Ramos (cell line): ENCODE measurements around the gene C19orf67.
"Not testable (repeated sequence)": the region's sequence is repeated elsewhere in the genome, so short reads cannot be mapped to it uniquely, and the experiment has no call there.

ENCODE experiments used
- in situ Hi-C: fragments of 300-500 bp; cut with MboI; formaldehyde crosslinking; loops from one replicate; pipeline ENCODE4 v1.14.3; 2022; ENCODE audit warnings: low sequenced_read_pairs; ENCODE audit not compliant: unreplicated experiment

Gene C19orf67

DNA sequence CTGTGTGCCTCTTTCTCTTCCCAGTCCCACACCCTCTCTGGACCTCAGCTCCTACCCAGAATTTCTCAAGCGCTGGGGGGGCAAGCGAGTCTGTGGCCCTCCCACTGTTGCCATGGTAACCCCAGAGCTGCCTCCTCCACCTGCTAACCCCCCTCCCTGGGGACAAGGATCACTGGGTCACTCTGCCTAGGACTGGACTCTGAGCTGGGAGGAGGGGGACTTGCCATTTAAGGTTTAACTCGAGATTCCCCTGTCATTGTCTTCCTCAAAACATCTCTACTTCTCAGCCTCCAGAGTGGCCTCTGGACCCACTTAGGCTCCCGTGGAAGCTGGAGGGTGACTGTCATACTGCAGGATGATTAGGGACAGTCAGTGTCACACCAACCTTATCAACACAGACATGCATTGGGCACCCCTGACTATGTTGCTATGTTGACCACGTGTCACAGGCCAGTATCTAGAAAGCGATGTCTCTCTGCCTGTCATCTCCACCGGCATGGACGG lies 25.9 kb downstream of the C19orf67 start:
- in situ Hi-C loops: loop anchor here (25.0 kb wide), 1 partner anchor 447 kb away; no protein-coding TSS in a partner anchor

GRCh38 chr19:14059093-14059480 lies 26.5 kb downstream of the C19orf67 start:
- in situ Hi-C loops: loop anchor here (25.0 kb wide), 1 partner anchor 447 kb away; no protein-coding TSS in a partner anchor

- in situ Hi-C loops: loop anchor here (25.0 kb wide), 1 partner anchor 446 kb away; no protein-coding TSS in a partner anchor
Observed at GRCh38 chr19:14058182-14059092, 27.1 kb downstream of the C19orf67 start.

DNA sequence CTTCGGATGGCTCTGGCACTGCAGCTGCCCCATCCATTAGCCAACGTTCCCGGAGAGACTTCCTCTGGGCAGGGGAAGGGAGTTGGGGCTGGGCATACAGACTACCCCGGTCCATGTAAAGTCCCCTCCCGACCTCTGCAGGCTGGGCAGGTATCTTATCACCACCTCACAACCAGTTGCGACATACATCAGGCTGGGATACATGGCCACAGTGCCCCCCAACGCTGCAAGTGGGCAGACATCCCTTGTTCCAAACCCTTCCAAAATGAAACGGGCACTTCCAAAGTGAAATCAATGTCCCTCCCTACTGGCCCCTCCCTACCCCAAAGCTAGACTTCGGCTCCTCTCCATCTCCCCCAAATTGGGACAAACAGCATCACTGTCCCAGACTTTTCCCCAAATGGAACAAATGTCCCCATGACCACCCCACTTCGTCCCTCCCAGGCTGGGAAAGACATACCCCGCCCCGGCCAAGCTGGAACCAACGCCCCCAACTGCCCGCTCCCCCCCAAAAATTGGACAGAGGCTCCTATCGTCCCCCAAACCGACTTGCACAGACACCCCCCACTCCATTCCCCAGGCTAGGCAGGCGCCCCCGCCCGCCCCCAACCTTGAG lies 28.7 kb downstream of the C19orf67 start:
- in situ Hi-C loops: loop anchor here (25.0 kb wide), 1 partner anchor 445 kb away; no protein-coding TSS in a partner anchor

DNA sequence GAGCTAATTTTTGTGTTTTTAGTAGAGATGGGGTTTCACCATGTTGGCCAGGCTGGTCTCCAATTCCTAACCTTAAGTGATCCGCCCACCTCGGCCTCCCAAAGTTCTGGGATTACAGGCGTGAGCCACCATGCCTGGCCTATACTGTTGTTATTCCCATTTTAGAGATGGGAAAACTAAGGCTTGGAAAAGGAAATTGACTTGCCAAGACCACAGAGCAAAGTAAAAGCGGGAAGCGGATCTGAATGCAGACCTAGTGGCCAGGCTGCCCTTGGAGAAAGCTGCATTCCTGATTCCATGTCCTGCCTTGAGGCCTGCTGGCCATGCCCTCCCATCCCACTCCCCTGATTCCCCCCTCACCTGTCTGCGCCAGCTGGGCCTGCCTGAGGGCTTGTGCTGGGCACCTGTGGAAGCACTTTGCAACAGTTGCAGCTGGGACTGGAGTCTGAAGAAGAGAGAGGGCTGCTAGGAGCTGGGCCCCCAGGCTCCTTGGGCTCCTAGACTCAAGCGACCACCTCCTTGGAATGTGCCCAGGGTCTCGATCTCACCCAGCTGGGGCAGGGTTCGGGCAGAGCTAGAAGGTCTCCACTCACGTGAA lies 29.4 kb downstream of the C19orf67 start:
- in situ Hi-C loops: loop anchor here (25.0 kb wide), 1 partner anchor 444 kb away; no protein-coding TSS in a partner anchor

DNA sequence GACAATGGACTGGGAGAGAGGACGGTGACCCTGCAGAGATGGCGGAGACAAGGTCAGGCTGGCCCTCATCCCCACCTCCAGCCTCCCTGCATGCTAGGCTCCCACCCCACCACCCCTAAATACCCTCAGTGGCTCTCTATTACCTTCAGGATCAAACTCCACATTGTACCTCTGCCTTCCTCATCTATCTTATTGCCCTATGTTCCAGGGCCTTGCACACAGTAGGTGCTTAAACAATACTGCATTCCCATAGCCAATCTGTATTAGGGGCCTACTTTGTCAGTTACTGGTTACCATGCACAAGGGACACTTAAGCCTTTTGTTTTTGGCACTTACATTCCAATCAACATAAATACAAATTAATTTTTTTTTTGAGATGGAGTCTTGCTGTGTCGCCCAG lies 30.2 kb downstream of the C19orf67 start:
- in situ Hi-C loops: loop anchor here (25.0 kb wide), 1 partner anchor 443 kb away; no protein-coding TSS in a partner anchor

DNA sequence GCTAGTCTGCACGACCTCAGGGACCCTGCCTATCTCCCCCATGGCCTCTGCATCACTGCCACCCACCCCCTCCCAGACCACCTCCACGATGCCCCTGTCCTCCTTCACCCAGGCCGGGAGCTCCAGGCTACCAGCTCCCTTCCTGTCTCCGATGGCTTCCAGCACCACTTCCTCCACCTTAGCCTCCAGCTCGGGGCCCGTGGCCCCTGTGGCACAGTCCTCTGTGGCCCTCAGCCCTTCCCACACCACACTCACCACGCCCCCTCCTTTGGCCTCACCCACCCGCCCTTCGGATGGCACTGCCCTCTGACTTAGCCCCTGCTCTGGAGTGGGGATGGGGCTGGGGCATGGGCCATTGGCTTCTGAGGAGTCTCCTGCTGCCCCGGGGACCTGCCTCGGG lies 30.9 kb downstream of the C19orf67 start:
- in situ Hi-C loops: loop anchor here (25.0 kb wide), 1 partner anchor 442 kb away; no protein-coding TSS in a partner anchor

- in situ Hi-C loops: loop anchor here (25.0 kb wide), 1 partner anchor 442 kb away; no protein-coding TSS in a partner anchor
Observed at GRCh38 chr19:14054099-14054498, 31.5 kb downstream of the C19orf67 start.

- in situ Hi-C loops: loop anchor here (25.0 kb wide), 1 partner anchor 441 kb away; no protein-coding TSS in a partner anchor
Observed at GRCh38 chr19:14053500-14053899, 32.1 kb downstream of the C19orf67 start.

GRCh38 chr19:14053032-14053431 lies 32.6 kb downstream of the C19orf67 start:
- in situ Hi-C loops: loop anchor here (25.0 kb wide), 1 partner anchor 441 kb away; no protein-coding TSS in a partner anchor

- in situ Hi-C loops: loop anchor here (25.0 kb wide), 1 partner anchor 440 kb away; no protein-coding TSS in a partner anchor
Observed at GRCh38 chr19:14052470-14052869, 33.1 kb downstream of the C19orf67 start.

GRCh38 chr19:14051980-14052379 lies 33.6 kb downstream of the C19orf67 start:
- in situ Hi-C loops: loop anchor here (25.0 kb wide), 1 partner anchor 440 kb away; no protein-coding TSS in a partner anchor

GRCh38 chr19:14050961-14051360 lies 34.6 kb downstream of the C19orf67 start:
- in situ Hi-C loops: loop anchor here (25.0 kb wide), 1 partner anchor 439 kb away; no protein-coding TSS in a partner anchor

- in situ Hi-C loops: loop anchor here (25.0 kb wide), 1 partner anchor 438 kb away; no protein-coding TSS in a partner anchor
Observed at GRCh38 chr19:14050512-14050911, 35.1 kb downstream of the C19orf67 start.

DNA sequence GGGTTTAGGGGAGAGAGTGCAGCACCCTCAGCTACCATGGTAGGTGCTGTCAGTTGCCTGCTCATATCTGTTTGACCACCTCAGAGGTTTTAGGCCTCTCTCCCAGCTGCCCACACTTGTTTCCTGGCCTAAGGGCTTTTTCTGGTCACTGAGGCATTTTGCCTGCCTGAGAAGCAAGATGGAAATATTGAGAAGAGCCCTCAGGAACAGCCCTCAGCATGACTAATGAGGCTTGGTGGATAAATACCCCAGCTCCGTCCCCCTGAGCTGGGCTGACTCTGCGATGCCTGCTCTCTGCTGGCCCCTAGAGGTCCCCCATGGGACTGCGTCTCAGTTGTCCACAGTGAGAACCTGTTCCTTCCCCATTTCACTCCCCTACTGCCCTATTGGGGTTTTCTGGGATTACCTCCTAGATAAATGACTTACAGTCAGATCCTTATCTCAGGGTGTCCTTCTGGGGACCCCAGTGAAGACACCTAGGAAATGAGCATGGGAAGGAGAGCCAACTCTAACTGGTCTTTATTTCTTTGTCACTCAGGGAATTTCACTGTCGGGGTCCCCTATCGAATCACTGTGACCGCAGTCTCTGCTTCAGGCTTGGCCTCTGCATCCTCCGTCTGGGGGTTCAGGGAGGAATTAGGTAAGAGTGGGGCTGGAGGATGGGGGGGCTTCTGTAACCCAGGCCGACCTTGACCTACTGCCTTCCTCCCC lies 37.0 kb downstream of the C19orf67 start:
- in situ Hi-C loops: no loop called here

DNA sequence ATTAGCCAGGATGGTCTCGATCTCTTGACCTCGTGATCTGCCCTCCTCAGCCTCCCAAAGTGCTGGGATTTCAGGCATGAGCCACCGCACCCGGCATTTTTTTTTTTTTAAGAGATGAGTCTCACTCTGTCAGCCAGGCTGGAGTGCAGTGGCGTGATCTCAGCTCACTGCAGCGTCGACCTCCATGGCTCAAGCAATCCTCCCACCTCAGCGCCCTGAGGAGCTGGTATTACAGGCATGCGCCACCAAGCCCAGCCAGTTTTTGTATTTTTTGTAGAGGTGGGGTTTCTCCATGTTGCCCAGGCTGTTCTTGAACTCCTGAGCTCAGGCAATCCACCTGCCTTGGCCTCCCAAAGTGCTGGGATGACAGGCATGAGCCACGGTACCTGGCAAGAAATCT lies 37.7 kb downstream of the C19orf67 start:
- in situ Hi-C loops: not testable (repeated sequence)

DNA sequence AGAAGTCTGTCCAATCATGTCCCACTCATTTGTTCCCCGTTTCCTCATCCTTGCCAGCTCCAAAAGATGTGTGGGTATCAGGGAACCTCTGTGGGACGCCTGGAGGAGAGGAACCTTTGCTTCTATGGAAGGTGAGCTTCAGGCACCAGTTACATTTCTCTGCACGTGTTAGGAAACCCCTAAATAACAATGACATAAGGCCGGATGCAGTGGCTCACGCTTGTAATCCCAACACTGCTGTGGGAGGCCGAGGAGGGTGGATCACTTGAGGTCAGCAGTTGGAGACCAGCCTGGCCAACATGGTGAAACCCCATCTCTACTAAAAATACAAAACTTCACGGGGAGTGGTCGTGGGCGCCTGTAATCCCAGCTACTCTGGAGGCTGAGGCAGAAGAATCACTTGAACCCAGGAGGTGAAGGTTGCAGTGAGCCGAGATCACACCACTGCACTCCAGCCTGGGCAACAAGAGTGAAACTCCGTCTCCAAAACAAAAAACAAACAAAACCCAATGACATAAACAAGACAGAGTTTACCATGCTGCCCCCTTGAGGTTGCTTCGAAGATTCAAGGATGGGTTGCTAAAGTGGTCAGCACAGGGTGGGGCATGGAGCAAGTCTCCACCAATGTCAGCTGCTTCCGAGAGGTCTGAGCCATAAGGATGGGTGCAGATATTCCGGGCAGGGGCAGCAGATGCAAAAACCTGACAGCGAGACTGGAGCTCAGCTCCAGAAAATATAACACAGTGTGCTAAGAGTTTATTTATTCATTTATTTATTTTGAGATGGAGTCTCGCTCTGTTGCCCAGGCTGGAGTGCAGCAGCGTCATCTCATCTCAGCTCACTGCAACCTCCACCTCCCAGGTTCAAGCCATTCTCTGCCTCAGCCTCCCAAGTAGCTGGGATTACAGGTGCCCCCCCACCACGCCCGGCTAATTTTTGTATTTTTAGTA lies 42.6 kb downstream of the C19orf67 start:
- in situ Hi-C loops: not testable (repeated sequence)

GRCh38 chr19:14039181-14039580 lies 46.4 kb downstream of the C19orf67 start:
- in situ Hi-C loops: no loop called here
